ENCODE results near the gene FAM107B. TPM values are rescaled to one million over a fixed set of nuclear protein-coding genes. Genes with fewer than 3 reads are reported as not detected.

Gene FAM107B
- total RNA-seq, 2 donors from 2014 or later: 226 to 255 TPM

GRCh38 chr10:14563359-14563940 is 211.2 kb downstream of the FAM107B start:
- H3K9me3 Mint-ChIP-seq: peaks cover 4% of the 10 kb centered on the region
- peaks cover 80 to 91% of the 10 kb centered on the region in 2 donors for H3K4me1 Mint-ChIP-seq (ENCODE audit: low read depth in 2 of 2)
- ATAC-seq: no peak
- no peaks in the 10 kb centered on the region for H3K27me3 Mint-ChIP-seq
- H3K4me3 Mint-ChIP-seq: peak overlapping the region; percentile 66
- peak overlapping the region; percentile 96 to 99 for H3K27ac Mint-ChIP-seq
- peaks cover 24% of the 10 kb centered on the region for H3K36me3 Mint-ChIP-seq
- no peak for DNase-seq (ENCODE audit: low spot score)

- Mint-ChIP-seq H3K4me1 (ENCODE audit: low read depth in 2 of 2) (peaks cover 80 to 91% of the 10 kb centered on the region in 2 donors), H3K27ac (peak overlapping the region; percentile 96 to 99), H3K4me3 (peak overlapping the region; percentile 89), H3K36me3 (peaks cover 24% of the 10 kb centered on the region), H3K27me3 (no peaks in the 10 kb centered on the region), H3K9me3 (peaks cover 4% of the 10 kb centered on the region)
- DNase-seq (ENCODE audit: low spot score): no peak
- no peak for ATAC-seq
These were observed 211.7 kb downstream of the FAM107B start for GRCh38 chr10:14563076-14563336.

- H3K4me3 Mint-ChIP-seq: peak overlapping the region; percentile 89
- H3K27me3 Mint-ChIP-seq: no peaks in the 10 kb centered on the region
- H3K27ac Mint-ChIP-seq: peak overlapping the region; percentile 96 to 99
- H3K4me1 Mint-ChIP-seq (ENCODE audit: low read depth in 2 of 2): peaks cover 81 to 94% of the 10 kb centered on the region in 2 donors
- peaks cover 23% of the 10 kb centered on the region for H3K36me3 Mint-ChIP-seq
- peaks cover 4% of the 10 kb centered on the region for H3K9me3 Mint-ChIP-seq
- ATAC-seq: peak in 1 of 2 donors; percentile 59
- no peak for DNase-seq (ENCODE audit: low spot score)
These were observed 212.2 kb downstream of the FAM107B start for GRCh38 chr10:14562218-14563075.

- Mint-ChIP-seq H3K36me3 (peaks cover 10% of the 10 kb centered on the region), H3K27ac (peak overlapping the region; percentile 96 to 99), H3K4me1 (ENCODE audit: low read depth in 2 of 2) (peaks cover 83 to 94% of the 10 kb centered on the region in 2 donors), H3K4me3 (peak overlapping the region; percentile 89), H3K27me3 (no peaks in the 10 kb centered on the region), H3K9me3 (no peaks in the 10 kb centered on the region)
- DNase-seq (ENCODE audit: low spot score) (peak; percentile 76), ATAC-seq (peak; percentile 39 to 50)
These were observed 213.6 kb downstream of the FAM107B start for GRCh38 chr10:14560791-14561765.

- ATAC-seq: peak; percentile 79 to 89
- Mint-ChIP-seq H3K4me3 (peak overlapping the region; percentile 89), H3K36me3 (peaks cover 10% of the 10 kb centered on the region), H3K9me3 (no peaks in the 10 kb centered on the region), H3K4me1 (ENCODE audit: low read depth in 2 of 2) (peaks cover 83 to 94% of the 10 kb centered on the region in 2 donors), H3K27ac (peak overlapping the region; percentile 96 to 99), H3K27me3 (no peaks in the 10 kb centered on the region)
- DNase-seq (ENCODE audit: low spot score): peak; percentile 90
These were observed 214.4 kb downstream of the FAM107B start for GRCh38 chr10:14560274-14560673.

- peaks cover 14% of the 10 kb centered on the region for H3K36me3 Mint-ChIP-seq
- peak overlapping the region; percentile 55 for H3K4me3 Mint-ChIP-seq
- DNase-seq (ENCODE audit: low spot score): no peak
These were observed 216.7 kb downstream of the FAM107B start for GRCh38 chr10:14558025-14558424.

GRCh38 chr10:14557567-14557966 is 217.1 kb downstream of the FAM107B start:
- H3K27ac Mint-ChIP-seq: peak overlapping the region; percentile 96 to 99
- no peak for DNase-seq (ENCODE audit: low spot score)
- H3K4me3 Mint-ChIP-seq: peak overlapping the region; percentile 55

More at GRCh38 chr10:14558025-14558424, 216.7 kb downstream of the FAM107B start:
- Mint-ChIP-seq H3K27ac (peak overlapping the region; percentile 96 to 99), H3K9me3 (no peaks in the 10 kb centered on the region), H3K27me3 (no peaks in the 10 kb centered on the region), H3K4me1 (ENCODE audit: low read depth in 2 of 2) (peaks cover 82 to 89% of the 10 kb centered on the region in 2 donors)
- ATAC-seq: no peak

GRCh38 chr10:14556285-14556956 is 218.3 kb downstream of the FAM107B start:
- peak overlapping the region; percentile 69 for H3K4me3 Mint-ChIP-seq

More at GRCh38 chr10:14557567-14557966, 217.1 kb downstream of the FAM107B start:
- H3K27me3 Mint-ChIP-seq: no peaks in the 10 kb centered on the region
- H3K4me1 Mint-ChIP-seq (ENCODE audit: low read depth in 2 of 2): peaks cover 82 to 89% of the 10 kb centered on the region in 2 donors
- H3K9me3 Mint-ChIP-seq: no peaks in the 10 kb centered on the region
- no peak for ATAC-seq
- peaks cover 16% of the 10 kb centered on the region for H3K36me3 Mint-ChIP-seq

GRCh38 chr10:14555807-14556206 is 218.9 kb downstream of the FAM107B start:
- DNase-seq (ENCODE audit: low spot score) (no peak), ATAC-seq (no peak)
- H3K27me3 Mint-ChIP-seq: no peaks in the 10 kb centered on the region
- peak overlapping the region; percentile 96 to 99 for H3K27ac Mint-ChIP-seq
- peaks cover 78 to 89% of the 10 kb centered on the region in 2 donors for H3K4me1 Mint-ChIP-seq (ENCODE audit: low read depth in 2 of 2)
- H3K36me3 Mint-ChIP-seq: peaks cover 24% of the 10 kb centered on the region
- peak overlapping the region; percentile 69 for H3K4me3 Mint-ChIP-seq
- H3K9me3 Mint-ChIP-seq: no peaks in the 10 kb centered on the region

More at GRCh38 chr10:14556285-14556956, 218.3 kb downstream of the FAM107B start:
- DNase-seq (ENCODE audit: low spot score): no peak
- Mint-ChIP-seq H3K27me3 (no peaks in the 10 kb centered on the region), H3K27ac (peak overlapping the region; percentile 96 to 99), H3K36me3 (peaks cover 24% of the 10 kb centered on the region), H3K4me1 (ENCODE audit: low read depth in 2 of 2) (peaks cover 83 to 89% of the 10 kb centered on the region in 2 donors), H3K9me3 (no peaks in the 10 kb centered on the region)
- peak; percentile 50 to 70 for ATAC-seq

GRCh38 chr10:14554491-14555205 is 220.0 kb downstream of the FAM107B start:
- peak; percentile 31 to 55 for ATAC-seq
- DNase-seq (ENCODE audit: low spot score): no peak
- peak overlapping the region; percentile 96 to 99 for H3K27ac Mint-ChIP-seq
- peaks cover 19% of the 10 kb centered on the region for H3K36me3 Mint-ChIP-seq
- peak overlapping the region; percentile 82 for H3K4me3 Mint-ChIP-seq
- H3K27me3 Mint-ChIP-seq: no peaks in the 10 kb centered on the region
- peaks cover 76 to 89% of the 10 kb centered on the region in 2 donors for H3K4me1 Mint-ChIP-seq (ENCODE audit: low read depth in 2 of 2)
- H3K9me3 Mint-ChIP-seq: no peaks in the 10 kb centered on the region

- ATAC-seq: no peak
- DNase-seq (ENCODE audit: low spot score): no peak
- Mint-ChIP-seq H3K27ac (peak overlapping the region; percentile 96 to 99), H3K9me3 (no peaks in the 10 kb centered on the region), H3K4me3 (peak overlapping the region; percentile 82), H3K4me1 (ENCODE audit: low read depth in 2 of 2) (peaks cover 79 to 92% of the 10 kb centered on the region in 2 donors), H3K27me3 (no peaks in the 10 kb centered on the region), H3K36me3 (peaks cover 19% of the 10 kb centered on the region)
These were observed 220.6 kb downstream of the FAM107B start for GRCh38 chr10:14554091-14554490.

GRCh38 chr10:14553448-14553847 is 221.2 kb downstream of the FAM107B start:
- peak overlapping the region; percentile 96 to 99 for H3K27ac Mint-ChIP-seq
- no peaks in the 10 kb centered on the region for H3K27me3 Mint-ChIP-seq
- H3K4me3 Mint-ChIP-seq: peak overlapping the region; percentile 87
- H3K9me3 Mint-ChIP-seq: no peaks in the 10 kb centered on the region
- H3K36me3 Mint-ChIP-seq: peaks cover 19% of the 10 kb centered on the region
- no peak for DNase-seq (ENCODE audit: low spot score)
- H3K4me1 Mint-ChIP-seq (ENCODE audit: low read depth in 2 of 2): peaks cover 78 to 85% of the 10 kb centered on the region in 2 donors
- ATAC-seq: peak; percentile 80 to 85
